Effector memory CD4-positive, alpha-beta T cell (primary cell): ENCODE results near the gene MREG.

Source experiments
- DNase-seq, 3 donors: peaks; one replicate each; pipeline ENCODE4 v3.0.0-alpha.2; 2020
- H3K27ac ChIP-seq: 2 replicates; pipeline ENCODE4 v1.7.0; 2013; ENCODE audit warnings: mild to moderate bottlenecking, low read length, moderate library complexity; ENCODE audit not compliant: insufficient read depth, poor library complexity, severe bottlenecking
- H3K27me3 ChIP-seq: replicated peaks from 2 replicates; pipeline ENCODE4 v1.7.0; 2013; ENCODE audit warnings: mild to moderate bottlenecking, low read length; ENCODE audit not compliant: insufficient read depth, control insufficient read depth, poor library complexity, severe bottlenecking
- H3K36me3 ChIP-seq: 2 replicates; pipeline ENCODE4 v1.7.0; 2013; ENCODE audit warnings: mild to moderate bottlenecking, low read length, moderate library complexity; ENCODE audit not compliant: control insufficient read depth, insufficient read depth
- H3K4me1 ChIP-seq: 2 replicates; pipeline ENCODE4 v1.7.0; 2013; ENCODE audit warnings: low read length, mild to moderate bottlenecking; ENCODE audit not compliant: control insufficient read depth, insufficient read depth, poor library complexity, severe bottlenecking
- H3K4me3 ChIP-seq: 2 replicates; pipeline ENCODE4 v1.7.0; 2013; ENCODE audit warnings: low read length, low read depth, mild to moderate bottlenecking; ENCODE audit not compliant: insufficient read depth, poor library complexity, severe bottlenecking
- H3K9me3 ChIP-seq: 2 replicates; pipeline ENCODE4 v1.7.0; 2013; ENCODE audit warnings: mild to moderate bottlenecking, low read length, moderate library complexity; ENCODE audit not compliant: control insufficient read depth

MREG gene

GRCh38 chr2:215899141-215900074 lies 113.9 kb downstream of the MREG start:
- H3K36me3 ChIP-seq, result no peaks in the 10 kb centered on the region
- no peaks in the 10 kb centered on the region for H3K4me1 ChIP-seq
- H3K27me3 ChIP-seq, result no peaks in the 10 kb centered on the region
- no peak for DNase-seq
- no peak overlapping the region for H3K4me3 ChIP-seq
- H3K9me3 ChIP-seq, result no peaks in the 10 kb centered on the region
- no peak overlapping the region for H3K27ac ChIP-seq

GRCh38 chr2:215898363-215898762 lies 115.0 kb downstream of the MREG start:
- H3K9me3 ChIP-seq, result no peaks in the 10 kb centered on the region
- no peak for DNase-seq
- no peaks in the 10 kb centered on the region for H3K36me3 ChIP-seq
- H3K4me3 ChIP-seq, result no peak overlapping the region
- no peaks in the 10 kb centered on the region for H3K27me3 ChIP-seq
- H3K27ac ChIP-seq, result no peak overlapping the region
- no peaks in the 10 kb centered on the region for H3K4me1 ChIP-seq

- H3K27me3 ChIP-seq, result no peaks in the 10 kb centered on the region
- no peaks in the 10 kb centered on the region for H3K9me3 ChIP-seq
- H3K4me1 ChIP-seq, result no peaks in the 10 kb centered on the region
- DNase-seq, result no peak
- H3K36me3 ChIP-seq, result no peaks in the 10 kb centered on the region
- H3K27ac ChIP-seq, result no peak overlapping the region
- H3K4me3 ChIP-seq, result no peak overlapping the region
Measured at GRCh38 chr2:215896921-215897320, 116.4 kb downstream of the MREG start.

GRCh38 chr2:215895330-215895729 lies 118.0 kb downstream of the MREG start:
- H3K9me3 ChIP-seq, result no peaks in the 10 kb centered on the region
- no peaks in the 10 kb centered on the region for H3K27me3 ChIP-seq
- no peak overlapping the region for H3K27ac ChIP-seq
- H3K36me3 ChIP-seq, result no peaks in the 10 kb centered on the region
- H3K4me3 ChIP-seq, result no peak overlapping the region
- no peak for DNase-seq
- H3K4me1 ChIP-seq, result no peaks in the 10 kb centered on the region
